ENCODE results near the gene ANKRD23.
"Not testable (repeated sequence)": the region's sequence is repeated elsewhere in the genome, so short reads cannot be mapped to it uniquely, and the experiment has no call there.

- TF ChIP-seq CTCF (IDR thresholded peaks at IDR 0.05; ENCODE audit: low read depth, low read length); EZH2phosphoT487 (IDR thresholded peaks at IDR 0.05; ENCODE audit: low read depth): not testable (repeated sequence)
Observed at GRCh38 chr2:96889502-96889901, 45.7 kb upstream of the ANKRD23 start.
